Activated CD4-positive, alpha-beta T cell treated with anti-CD3 and anti-CD28 coated beads, Interleukin-2, Interleukin-6, amounts not matched to agents 100 ng/mL and 50 ng/mL, durations not matched to agents 16 hours and 8 hours (primary cell): ENCODE measurements around the gene NXPH2.
"Not testable (repeated sequence)": the region's sequence is repeated elsewhere in the genome, so short reads cannot be mapped to it uniquely, and the experiment has no call there.

Source experiments
- DNase-seq: peaks from one replicate; pipeline ENCODE4 v3.0.0-alpha.2; 2020

The NXPH2 gene

DNA sequence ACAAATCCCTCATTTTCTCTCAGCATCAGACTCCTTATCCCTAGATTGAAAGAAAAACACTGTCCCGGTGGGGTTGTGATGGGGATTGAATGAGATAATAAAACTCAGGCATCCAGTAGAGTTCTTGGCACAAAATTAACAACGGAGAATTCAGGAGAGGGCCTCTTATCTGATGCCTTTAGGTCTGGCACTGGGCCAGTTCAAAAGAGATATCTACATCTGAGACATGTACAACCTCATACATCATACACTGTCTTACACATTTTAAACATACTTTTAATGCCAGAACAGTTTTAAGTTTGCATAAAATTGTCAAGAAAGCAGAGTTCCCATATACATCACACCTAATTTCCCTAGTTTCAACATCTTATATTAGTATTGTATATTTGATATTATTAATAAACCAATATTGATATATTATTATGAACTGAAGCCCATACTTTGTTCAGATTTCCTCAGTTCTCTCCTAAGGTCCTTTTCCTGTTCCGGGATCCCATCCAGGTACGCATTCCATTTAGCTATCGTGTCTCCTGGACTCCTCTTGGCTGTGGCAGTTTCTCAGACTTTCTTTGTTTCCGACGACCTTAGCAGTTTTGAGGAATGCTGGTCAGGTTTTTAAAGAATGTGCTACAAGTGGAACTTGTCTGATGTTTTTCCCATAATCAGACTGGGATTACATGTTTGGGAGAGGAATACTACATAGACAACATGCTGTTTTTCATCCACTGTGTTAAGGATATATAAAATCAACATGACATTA, 27.8 kb downstream of the NXPH2 start:
- no peak for DNase-seq

DNA sequence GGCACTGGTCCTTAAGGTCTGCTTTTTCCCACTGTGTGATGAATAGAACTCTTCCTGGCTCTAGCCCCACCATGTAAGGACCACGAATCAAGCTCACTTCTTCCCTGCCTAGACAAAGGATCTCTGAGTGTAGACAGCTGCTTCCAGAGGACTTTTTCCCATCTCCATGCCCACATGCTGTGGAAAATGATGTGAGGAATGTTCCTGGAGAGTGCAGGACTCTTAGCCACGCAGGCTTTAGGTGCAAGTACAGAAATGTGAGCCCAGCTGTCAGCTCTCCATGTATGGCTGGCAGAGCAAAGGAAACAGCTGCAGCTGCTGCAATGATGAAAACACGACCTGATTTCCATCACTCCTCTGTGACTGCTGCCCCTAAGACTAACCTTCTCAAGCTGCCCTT, 35.5 kb downstream of the NXPH2 start:
- no peak for DNase-seq

DNA sequence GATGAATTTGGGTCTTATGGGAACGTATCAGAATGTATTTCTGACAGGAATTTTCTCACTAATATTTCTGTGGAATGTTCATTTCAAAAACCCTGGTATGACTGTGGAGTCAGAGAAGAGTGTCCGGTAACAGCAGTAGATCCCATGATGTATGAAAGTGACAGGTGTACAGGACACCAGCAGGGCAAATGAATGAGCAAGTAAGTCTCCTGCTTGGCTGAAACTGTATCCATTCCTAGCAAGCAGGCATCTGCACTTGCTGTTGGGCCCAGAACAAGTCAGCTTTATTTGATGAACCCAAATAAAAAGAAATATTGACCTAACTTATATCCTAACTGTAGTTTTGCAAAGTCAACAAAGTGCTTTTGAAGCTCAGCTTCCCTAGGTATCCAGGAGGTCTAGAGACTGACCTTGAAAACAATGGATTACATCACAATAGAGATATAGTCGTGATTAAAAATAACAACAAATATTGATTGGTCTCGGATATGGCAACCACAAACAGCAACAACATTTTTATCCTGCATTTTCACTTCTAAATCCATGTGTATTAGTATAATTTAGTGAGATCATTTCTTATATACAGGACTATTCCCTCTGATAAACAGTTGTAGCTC, 37.6 kb downstream of the NXPH2 start:
- no peak for DNase-seq

DNA sequence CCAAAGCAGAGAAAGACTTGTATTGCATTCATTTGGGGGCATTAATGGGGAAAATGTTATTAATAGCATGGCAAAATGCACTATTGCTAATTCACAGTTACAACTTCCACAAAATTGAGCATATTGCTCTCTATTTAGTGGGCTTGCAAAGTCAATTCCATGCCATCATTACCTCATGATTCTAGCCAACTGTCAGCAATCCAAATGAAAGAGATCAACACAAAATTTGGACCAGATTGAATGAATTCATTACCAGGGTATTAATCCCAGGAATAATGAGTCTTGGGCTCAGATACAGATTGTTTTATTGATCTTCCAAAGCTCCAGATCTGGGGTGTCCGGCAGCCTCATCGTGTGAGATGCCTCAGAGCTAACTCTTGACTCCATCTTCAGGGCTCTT, 38.3 kb downstream of the NXPH2 start:
- no peak for DNase-seq

DNA sequence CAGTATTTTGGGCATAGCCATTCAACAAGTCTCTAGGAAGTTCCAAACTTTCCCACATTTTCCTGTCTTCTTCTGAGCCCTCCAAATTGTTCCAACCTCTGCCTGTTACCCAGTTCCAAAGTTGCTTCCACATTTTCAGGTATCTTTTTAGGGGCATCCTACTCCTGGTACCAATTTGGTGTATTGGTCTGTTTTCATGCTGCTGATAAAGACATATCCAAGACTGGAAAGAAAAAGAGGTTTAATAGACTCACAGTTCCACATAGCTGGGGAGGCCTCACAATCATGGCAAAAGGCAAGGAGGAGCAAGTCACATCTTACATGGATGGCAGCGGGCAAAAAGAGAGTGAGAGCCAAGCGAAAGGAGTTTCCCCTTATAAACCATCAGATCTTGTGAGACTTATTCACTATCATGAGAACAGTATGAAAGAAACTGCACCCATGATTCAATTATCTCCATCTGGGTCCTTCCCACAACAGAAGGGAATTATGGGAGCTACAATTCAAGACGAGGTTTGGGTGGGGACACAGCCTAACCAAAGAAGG, 43.1 kb downstream of the NXPH2 start:
- not testable (repeated sequence) for DNase-seq

DNA sequence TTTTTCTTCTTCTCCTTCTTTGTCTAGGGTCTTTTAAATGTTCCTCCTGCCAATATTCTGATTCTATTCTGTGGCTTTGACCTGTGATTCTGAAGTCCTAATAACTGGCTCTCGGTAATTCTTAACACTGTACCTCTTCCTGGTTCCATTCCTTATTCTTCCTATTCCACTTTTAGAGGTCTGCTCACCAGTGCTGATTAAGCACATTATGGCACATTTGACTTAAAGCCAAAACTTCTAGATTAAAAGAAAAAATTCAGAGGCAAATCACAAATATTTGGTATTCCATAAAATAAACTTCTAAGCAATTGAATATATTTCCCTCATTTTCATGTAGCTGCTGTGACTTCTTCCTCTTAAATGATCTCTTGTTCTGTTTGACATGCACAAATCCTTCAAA, 47.5 kb downstream of the NXPH2 start:
- no peak for DNase-seq

DNA sequence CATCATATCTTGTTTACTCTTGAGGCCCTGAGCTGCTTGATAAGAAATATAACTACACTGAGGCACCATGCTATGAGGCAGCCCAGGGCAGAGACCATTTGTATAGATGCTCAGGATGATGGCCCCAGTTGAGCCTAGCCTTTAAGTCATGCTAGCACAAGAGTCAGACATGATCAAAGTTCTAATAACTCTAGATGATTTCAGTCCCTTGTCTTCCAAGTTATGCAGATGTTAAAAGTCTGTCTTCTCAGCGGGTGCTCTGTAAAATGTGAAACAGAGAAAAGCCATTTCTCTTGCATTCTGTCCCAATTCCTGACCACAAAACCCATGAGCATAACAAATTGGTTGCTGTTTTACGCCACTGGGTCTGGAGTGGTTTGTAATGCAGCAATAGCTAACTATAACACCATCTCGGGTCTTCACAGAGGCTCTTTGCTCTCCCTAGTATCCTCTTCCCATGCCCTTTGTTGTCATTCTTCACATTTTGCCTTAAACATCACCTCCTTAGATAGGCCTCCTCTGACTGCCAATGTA, 49.6 kb downstream of the NXPH2 start:
- DNase-seq, result no peak

DNA sequence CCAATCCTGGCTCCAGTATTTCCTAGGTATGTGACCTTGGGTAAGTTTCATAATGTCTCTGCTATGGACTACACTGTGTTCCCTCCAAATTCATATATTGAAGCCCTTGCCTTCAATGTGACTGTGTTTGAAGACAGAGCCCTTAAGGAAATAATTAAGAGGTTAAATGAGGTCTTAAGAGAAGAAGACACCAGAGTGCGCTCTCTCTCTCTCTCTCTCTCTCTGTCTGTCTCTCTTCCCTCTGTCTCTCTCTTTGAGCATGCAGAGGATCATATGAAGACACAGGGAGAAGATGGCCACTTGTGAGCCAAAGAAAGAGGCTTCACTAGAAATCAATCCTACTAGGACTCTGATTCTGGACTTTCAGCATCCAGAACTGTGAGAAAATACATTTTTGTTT, 52.2 kb downstream of the NXPH2 start:
- DNase-seq, result no peak

DNA sequence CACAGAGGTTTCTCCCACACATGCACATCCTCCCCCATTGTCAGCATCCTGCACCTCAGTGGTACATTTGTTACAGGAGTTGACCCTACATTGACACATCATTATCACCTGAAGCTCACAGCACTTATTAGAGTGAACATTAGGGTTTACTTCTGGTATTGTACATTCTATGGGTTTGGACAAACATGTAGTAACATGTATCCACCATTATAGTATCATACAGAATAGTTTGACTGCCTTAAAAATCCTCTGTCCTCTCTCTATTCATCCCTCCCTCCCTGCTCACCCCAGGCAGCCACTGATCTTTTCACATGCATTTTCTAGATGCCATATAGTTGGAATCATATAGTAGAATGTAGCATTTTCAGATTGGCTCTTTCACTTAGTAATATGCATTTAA, 53.5 kb downstream of the NXPH2 start:
- DNase-seq, result no peak

DNA sequence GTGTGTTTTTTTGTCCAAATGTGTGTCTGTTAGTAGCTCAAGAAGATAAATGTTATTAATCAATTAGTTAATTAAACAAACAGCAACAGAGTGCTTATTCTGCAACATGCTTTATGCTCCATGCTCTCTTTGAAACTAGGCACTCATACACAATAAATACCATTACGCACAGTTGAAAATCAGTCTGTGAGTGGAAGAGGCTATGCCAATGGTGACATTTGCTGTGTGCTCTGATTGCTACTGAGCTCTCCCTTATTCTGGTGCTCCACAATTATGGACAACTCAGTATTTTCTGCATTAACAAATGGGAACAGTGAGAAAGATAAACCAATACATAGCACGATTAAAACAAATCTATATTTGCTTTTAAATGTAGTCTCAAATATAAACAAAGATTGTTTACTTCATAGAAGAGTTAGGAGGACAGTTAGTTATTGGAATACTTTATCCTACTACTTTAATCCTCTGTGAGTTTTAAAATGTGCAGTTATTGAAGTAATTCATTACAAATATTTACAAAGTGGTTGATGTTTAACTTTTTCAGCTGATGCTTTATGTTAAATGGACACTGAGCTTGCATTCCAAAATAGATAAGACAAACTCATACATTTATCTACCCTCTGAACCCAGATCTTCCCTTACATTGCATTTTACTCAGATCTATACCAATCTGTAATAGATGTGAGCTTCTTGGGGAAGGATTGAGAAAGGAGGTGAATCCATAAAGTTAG, 55.3 kb downstream of the NXPH2 start:
- DNase-seq, result no peak

DNA sequence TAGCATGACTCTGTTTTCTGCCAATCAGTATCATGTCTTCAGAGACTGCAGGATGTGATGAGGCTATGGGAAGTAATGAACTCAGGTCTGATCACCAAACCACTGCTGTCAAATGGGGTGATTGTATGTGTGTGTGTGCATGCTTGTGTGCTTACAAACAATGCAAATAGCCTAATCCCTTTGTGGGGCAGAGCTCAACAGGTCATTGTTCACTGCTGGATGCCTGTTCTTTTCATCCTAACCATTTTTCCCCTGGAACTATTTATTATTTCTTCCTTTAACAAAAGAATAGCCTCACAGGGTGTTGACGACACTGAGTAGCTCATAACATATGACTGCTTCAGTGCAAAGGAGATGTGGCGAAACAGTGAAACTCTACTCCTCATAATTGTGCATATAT, 55.9 kb downstream of the NXPH2 start:
- no peak for DNase-seq

DNA sequence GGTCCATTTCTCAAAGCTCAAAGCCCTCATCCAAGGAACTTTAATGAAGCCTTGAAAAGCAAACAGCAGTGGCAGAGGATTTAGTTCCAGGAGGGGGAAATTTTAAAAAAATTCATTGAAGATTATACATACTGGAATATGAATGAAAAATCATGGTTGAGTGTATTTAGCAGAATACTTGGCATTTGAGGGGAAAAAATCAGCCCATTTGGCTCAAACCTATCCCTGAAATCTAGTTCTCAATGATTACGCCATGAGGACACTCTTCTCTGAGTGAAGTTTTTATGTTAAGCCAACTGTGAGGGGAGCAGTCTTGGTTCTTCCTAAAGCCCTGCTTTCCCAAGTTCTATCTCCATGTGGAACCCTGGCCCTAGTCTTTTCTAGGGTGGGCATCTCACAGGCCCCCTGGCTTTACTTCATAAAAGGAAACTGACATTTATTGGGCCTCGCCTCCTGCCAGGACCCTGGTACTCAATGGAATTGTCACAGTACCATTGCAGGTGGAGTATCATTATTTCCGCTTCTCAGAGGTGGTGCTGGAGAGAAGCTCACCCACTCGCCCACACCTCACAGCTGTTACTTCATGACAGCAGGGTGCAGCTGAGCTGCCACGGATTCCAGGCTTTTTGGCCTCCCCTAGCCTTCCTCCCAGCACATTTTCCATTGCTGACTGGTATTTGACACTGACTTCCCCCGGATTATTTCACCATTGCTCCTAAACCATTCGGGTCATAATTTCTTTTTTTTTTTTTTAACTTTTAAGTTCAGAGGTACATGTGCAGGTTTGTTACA, 56.8 kb downstream of the NXPH2 start:
- no peak for DNase-seq

DNA sequence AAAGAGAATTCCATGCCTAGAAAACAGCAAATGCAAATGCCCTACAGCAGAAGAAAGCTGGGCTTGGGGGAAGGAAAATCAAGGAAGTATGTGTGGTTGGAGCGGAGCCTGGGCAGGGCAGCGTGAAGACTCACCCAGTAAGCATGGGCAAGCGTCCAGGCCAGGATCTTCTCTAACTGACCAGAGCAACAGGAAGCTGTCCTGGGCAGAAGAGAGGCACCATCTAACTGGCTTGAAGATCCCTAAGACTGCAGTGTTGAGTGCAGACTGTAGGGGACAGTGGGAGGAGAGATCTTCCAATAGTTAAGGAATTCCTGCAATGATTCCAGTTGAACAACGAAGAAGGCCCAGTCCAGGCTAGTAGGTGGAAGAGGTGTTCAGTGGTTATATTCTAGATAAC, 57.9 kb downstream of the NXPH2 start:
- no peak for DNase-seq

DNA sequence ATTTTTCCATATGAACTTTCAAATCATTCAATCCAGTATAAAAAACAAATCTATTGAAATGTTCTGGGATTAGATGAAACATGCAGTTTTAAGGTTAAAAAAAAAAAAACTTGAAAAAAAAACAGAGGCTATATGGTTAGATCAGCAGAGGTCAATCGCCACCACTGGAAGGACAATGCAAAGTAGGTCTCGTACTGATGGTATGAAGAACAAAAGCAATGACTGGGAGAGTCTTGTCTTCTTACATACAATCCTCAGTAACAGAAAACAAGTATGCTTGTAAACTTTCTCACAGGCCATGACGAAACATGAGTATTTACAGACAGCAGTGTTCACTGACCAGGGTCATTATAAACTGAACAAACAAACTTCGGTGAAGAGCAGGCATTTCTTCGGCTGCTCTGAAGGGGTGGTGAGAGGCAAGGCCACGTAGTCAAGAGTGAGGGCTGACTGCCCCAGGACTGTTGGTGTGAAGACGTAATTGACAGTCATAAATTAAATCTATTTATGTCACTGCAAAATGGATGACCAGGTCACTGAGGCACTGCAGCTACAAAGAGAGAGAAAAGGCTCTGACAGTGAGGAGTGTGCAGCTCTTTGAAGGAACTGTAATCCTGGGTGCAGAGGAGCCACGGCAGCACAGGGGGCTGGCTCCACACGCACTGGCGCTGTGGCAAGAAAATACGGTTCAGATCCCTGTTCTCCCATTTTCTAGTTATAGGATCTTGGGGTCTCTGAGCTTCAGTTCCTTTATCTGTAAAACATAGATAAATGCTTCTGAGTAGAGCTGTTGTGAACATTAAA, 60.0 kb downstream of the NXPH2 start:
- DNase-seq, result no peak

DNA sequence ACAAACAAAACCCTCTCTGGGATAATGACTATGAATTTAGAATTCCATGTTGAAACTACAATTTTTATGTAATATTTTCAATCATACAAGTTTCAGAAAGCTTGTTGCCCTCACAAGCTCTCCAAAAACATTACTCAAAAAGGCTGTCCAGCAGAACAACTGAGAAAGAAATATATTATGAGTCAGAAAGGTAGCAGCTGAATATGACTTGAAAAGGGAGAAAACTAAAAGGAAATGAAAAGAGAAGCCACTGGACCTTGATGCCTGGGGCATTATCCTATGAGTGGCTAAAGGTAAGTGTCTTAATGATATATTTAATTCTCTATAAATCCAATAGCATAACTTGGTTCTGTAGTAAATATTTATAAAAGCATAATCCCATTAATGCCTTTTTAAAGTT, 61.8 kb downstream of the NXPH2 start:
- DNase-seq, result no peak

DNA sequence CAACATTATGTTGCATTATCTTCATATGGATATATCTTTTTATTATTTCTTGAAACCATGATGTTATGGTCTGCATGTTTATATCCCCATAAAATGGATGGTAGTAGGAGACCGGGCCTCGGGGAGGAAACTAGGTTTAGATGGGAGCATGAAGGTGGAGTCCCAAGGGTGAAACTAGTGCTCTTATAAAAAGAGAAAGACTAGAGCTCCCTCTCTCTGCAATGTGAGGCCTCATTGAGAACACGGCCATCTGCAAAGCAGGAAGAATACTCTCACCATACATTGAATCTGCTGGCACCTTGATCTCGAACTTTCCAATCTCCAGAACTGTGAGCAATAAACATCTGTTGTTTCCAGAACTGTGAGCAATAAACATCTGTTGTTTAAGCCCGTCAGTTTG, 64.0 kb downstream of the NXPH2 start:
- no peak for DNase-seq

DNA sequence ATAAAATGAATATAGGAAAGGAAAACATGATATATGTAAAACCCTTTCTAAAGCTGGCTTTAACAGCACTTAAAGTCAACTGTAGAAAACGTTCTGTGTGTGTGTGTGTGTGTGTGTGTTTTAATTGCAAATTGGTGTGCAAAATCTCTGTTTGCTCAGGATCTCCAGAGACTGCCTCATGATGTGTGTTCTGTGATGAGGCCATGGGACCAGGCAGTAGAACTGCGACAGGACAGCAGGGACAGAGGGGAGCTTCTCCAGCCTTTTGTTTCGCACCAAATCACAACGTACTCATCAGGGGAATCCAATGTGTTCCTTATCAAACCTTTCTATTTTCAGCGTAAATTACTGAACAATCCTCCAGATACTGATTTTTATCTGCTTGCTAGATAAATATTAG, 66.7 kb downstream of the NXPH2 start:
- DNase-seq, result no peak

DNA sequence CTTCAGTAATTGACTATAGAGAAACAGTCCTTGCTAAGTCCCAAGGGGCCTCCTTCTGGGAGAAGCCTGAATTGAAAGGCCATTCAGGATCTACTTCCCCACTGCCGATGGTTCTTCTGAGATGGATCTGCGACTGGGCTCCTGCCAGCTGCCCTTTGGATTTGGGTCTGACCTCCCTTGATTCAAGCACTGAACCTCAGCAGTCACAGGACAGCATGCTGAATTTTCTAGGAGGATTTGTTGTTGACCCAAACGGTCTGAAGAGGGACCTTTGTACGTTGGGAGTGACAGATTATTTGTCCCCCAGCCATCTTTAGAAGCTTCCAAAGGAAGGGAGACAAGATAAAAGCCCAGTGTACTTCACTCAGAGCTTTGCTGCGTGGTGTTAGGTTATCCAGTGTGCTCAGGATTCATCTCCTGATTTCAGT, 67.1 kb downstream of the NXPH2 start:
- no peak for DNase-seq

DNA sequence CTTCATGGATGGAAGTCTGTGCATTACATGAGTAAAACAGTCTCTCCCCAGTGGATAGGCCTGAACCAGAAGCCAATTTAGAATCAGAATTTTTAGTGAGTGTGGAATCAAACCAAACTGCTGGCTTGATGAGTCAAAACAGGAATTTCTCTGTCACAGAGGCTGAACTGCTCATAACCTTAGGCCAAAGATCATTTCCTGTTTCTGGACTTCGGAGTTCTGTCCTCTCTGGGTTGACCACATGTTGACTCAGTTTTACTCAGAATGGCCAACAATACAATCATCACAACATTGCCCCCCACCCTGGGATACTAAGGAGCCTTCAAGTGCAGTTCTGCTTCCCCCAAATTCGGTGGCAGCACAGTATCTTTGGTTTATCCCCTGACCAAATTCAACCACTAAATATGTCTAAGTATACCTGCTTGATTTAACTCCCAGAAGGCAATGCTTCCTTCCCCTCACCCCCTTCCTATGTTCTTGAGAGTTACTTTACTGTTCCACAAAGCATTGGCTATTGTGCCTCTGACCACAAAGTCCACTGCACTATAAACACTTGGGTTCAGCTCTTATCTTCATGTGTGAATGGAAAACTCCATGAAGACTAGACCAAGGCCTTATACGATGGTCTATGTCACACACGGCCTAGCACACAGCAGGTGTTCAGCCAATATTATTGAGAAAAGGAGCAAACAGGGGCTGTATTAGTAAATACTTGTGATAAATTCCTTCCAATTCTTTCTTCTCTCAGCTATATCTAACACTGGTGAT, 67.8 kb downstream of the NXPH2 start:
- peak; percentile 12 for DNase-seq

DNA sequence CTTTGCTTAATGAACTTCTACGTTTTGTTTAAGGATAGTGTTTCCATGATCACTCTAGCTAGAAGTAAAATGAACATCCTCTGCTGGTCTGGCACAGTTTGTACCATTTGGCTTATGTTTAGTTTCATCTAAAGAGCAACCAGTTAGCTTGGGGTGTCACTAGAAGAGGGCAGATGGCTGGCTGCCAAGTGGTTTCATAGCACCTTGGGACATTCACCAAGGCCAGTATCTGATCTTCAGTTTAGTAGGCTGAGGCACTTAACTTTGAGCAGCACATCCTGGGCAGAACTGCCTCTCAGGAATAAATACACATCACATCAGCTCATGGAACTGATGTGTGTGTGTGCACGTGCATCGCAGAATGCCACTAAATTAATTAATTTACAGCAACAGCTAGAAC, 68.4 kb downstream of the NXPH2 start:
- DNase-seq, result no peak

DNA sequence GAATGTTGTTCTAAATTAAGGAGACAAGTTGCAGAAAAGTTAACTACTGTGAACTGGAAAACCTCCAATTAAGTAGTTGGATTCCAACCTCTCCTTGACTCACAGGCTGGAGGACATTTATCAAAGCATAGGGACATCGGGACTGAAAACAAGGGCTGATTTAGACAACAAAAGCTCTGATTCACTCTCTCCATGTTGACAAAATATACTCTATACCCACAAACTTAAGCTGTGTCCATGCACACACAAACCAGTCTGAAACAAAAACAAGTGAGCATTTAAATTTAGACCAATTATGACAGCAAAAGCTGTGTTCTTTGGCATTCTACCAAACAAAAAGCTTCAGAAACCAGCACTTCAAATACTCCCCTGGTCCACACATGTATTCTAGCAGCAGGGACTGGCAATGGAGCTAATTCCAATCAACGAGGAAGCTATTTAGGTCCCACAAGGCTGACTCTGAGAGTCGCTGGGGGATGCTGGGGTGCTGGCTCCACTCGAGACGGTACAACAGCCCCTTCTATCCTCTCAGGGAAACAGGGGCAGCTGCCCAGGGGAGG, 71.4 kb downstream of the NXPH2 start:
- DNase-seq, result no peak
